HepG2 (cell line): Measurements from ENCODE around the gene ANKRD39.

Source experiments
- FOXA1 ChIP-seq, 2 experiments: fragments of 450-650 bp in 1 of 2; sonication (generic) in 1 of 2; formaldehyde crosslinking in 1 of 2; IDR thresholded peaks; 2 replicates each; pipeline versions ENCODE4 v1.4.0 to v1.6.1; 2016 to 2020; ENCODE audit warnings: missing genetic modification reagents in 1 of 2
- HINFP ChIP-seq: sonication (generic); formaldehyde crosslinking; IDR thresholded peaks from 2 replicates; pipeline ENCODE4 v1.4.0; 2020; ENCODE audit warnings: low read depth, mild to moderate bottlenecking, missing genetic modification reagents
- MLX ChIP-seq: IDR thresholded peaks from 2 replicates; pipeline ENCODE4 v1.6.1; 2016
- POGZ ChIP-seq: sonication (generic); formaldehyde crosslinking; IDR thresholded peaks from 2 replicates; pipeline ENCODE4 v1.4.0; 2020; ENCODE audit warnings: mild to moderate bottlenecking, missing genetic modification reagents
- PTBP1 ChIP-seq: fragments of 200-400 bp; formaldehyde crosslinking; IDR thresholded peaks from 2 replicates; pipeline ENCODE4 v1.6.1; 2018; ENCODE audit warnings: low read length, low read depth; ENCODE audit not compliant: poor library complexity, severe bottlenecking
- SMC3 ChIP-seq: IDR thresholded peaks from 2 replicates; pipeline ENCODE4 v1.6.1; 2011; ENCODE audit warnings: low read length, improper control_type of control experiment
- SP2 ChIP-seq: sonication (generic); formaldehyde crosslinking; IDR thresholded peaks from 2 replicates; pipeline ENCODE4 v1.5.1; 2020; ENCODE audit warnings: mild to moderate bottlenecking, missing genetic modification reagents
- TCF12 ChIP-seq, 2 experiments: fragments of 450-650 bp in 1 of 2; sonication (generic) in 1 of 2; formaldehyde crosslinking in 1 of 2; IDR thresholded peaks; 2 replicates each; pipeline versions ENCODE4 v1.6.1 to v1.8.0; 2017 to 2022; ENCODE audit warnings: antibody characterized with exemption in 1 of 2, mild to moderate bottlenecking in 1 of 2, missing genetic modification reagents in 1 of 2, moderate library complexity in 1 of 2
- TFE3 ChIP-seq: IDR thresholded peaks from 2 replicates; pipeline ENCODE4 v1.6.1; 2016
- ZNF136 ChIP-seq: sonication (generic); formaldehyde crosslinking; IDR thresholded peaks from 2 replicates; pipeline ENCODE4 v1.8.1; 2022; ENCODE audit warnings: low read depth, mild to moderate bottlenecking, moderate library complexity, missing genetic modification reagents

GRCh38 chr2:96903815-96904214 is 46.0 kb upstream of the ANKRD39 start:
- TF ChIP-seq TFE3 (CRISPR knock-in tag) (no peak), ZNF136 (CRISPR knock-in tag) (no peak), TCF12 (IDR thresholded peaks at IDR 0.05) (no peak), TCF12 (CRISPR knock-in tag; IDR thresholded peaks at IDR 0.05) (no peak), PTBP1 (no peak), SMC3 (no peak), SP2 (no peak), POGZ (CRISPR knock-in tag) (no peak), FOXA1 (IDR thresholded peaks at IDR 0.05) (no peak), FOXA1 (CRISPR knock-in tag; IDR thresholded peaks at IDR 0.05) (no peak), HINFP (CRISPR knock-in tag) (no peak), MLX (CRISPR knock-in tag) (no peak)
